Endothelial cell of umbilical vein (primary cell): ENCODE results near the gene SEMA4C. TPM values are rescaled to one million over a fixed set of nuclear protein-coding genes. Genes with fewer than 3 reads are reported as not detected.
A peak's percentile ranks its signal among the peaks of the same experiment; 100 is the strongest.

Source experiments
- BruUV-seq: library from RNA; stranded (reverse); fragments of 400-500 nt; replicated peaks from 2 replicates; lab custom pipeline; 2021; lab: Mats Ljungman, UMichigan
- CTCF ChIA-PET: fragments of 300-600, 350-600 bp; sonication (Branson Sonifier 250); formaldehyde crosslinking; loops from one replicate; lab custom pipeline; 2021; ENCODE audit warnings: antibody characterized with exemption, inconsistent platforms; lab: Charles Lee
- POLR2A ChIA-PET: fragments of 300-600, 350-600 bp; sonication (Branson Sonifier 250); formaldehyde crosslinking; loops from one replicate; lab custom pipeline; 2021; ENCODE audit warnings: antibody characterized with exemption, inconsistent platforms; lab: Charles Lee
- DNase-seq: peaks from one replicate; pipeline ENCODE4 v3.0.0-alpha.2; 2011; ENCODE audit warnings: low read depth, low spot score
- FAIRE-seq: peaks from 2 replicates; lab custom pipeline; 2011; peaks lifted over from hg19 to GRCh38; lab: Jason Lieb, UNC
- H2AFZ ChIP-seq: 2 replicates; pipeline ENCODE4 v1.6.0; 2012; ENCODE audit warnings: low read depth, low read length, control low read depth, inconsistent platforms
- H3K27ac ChIP-seq: 2 replicates; pipeline ENCODE4 v1.5.1; 2011; ENCODE audit warnings: low read depth, mild to moderate bottlenecking, control low read depth, low read length, moderate library complexity; ENCODE audit not compliant: insufficient read depth
- H3K27me3 ChIP-seq, 2 experiments: 2 replicates each; pipeline versions ENCODE4 v1.6.0 to v1.6.1; 2011; ENCODE audit warnings: low read length in 2 of 2, mixed read lengths in 1 of 2; ENCODE audit not compliant: control insufficient read depth in 2 of 2, insufficient read depth in 2 of 2
- H3K36me3 ChIP-seq, 2 experiments: 2 replicates in 1 of 2; 3 replicates in 1 of 2; pipeline ENCODE4 v1.5.1; 2011; ENCODE audit warnings: low read length in 2 of 2, mild to moderate bottlenecking in 1 of 2, moderate library complexity in 1 of 2; ENCODE audit not compliant: control insufficient read depth in 2 of 2, insufficient read depth in 2 of 2; ENCODE audit errors: extremely low read depth in 1 of 2
- H3K4me1 ChIP-seq: 3 replicates; pipeline ENCODE4 v1.5.1; 2011; ENCODE audit warnings: mild to moderate bottlenecking, low read length; ENCODE audit not compliant: control insufficient read depth, insufficient read depth; ENCODE audit errors: extremely low read depth
- H3K4me2 ChIP-seq: 2 replicates; pipeline ENCODE4 v1.6.1; 2011; ENCODE audit warnings: low read length, control low read depth, mixed read lengths; ENCODE audit not compliant: insufficient read depth
- H3K4me3 ChIP-seq, 3 experiments: fragments of 200-600 bp in 1 of 3; sonication (generic), shearing (Covaris generic) in 1 of 3; replicated peaks in 1 of 3; 2 replicates each; pipeline ENCODE4 v1.5.1; 2011 to 2016; ENCODE audit warnings: control low read depth in 3 of 3, low read length in 3 of 3, mild to moderate bottlenecking in 2 of 3, inconsistent platforms in 1 of 3, low read depth in 1 of 3, moderate library complexity in 1 of 3; ENCODE audit not compliant: insufficient read depth in 1 of 3
- H3K79me2 ChIP-seq: 2 replicates; pipeline ENCODE4 v1.6.0; 2012; ENCODE audit warnings: low read length, inconsistent platforms; ENCODE audit not compliant: control insufficient read depth, insufficient read depth
- H3K9ac ChIP-seq: replicated peaks from 2 replicates; pipeline ENCODE3; 2011; ENCODE audit warnings: low read length, control low read depth; ENCODE audit not compliant: insufficient read depth; ENCODE audit errors: extremely low read depth
- H3K9me1 ChIP-seq: replicated peaks from 3 replicates; pipeline ENCODE4 v1.6.0; 2011; ENCODE audit warnings: mild to moderate bottlenecking, low read length; ENCODE audit not compliant: control insufficient read depth, insufficient read depth; ENCODE audit errors: extremely low read depth
- H3K9me3 ChIP-seq: replicated peaks from 2 replicates; pipeline ENCODE4 v1.5.1; 2012; ENCODE audit warnings: low read length, inconsistent platforms; ENCODE audit not compliant: control insufficient read depth, insufficient read depth
- H4K20me1 ChIP-seq: replicated peaks from 2 replicates; pipeline ENCODE3; 2011; ENCODE audit warnings: mild to moderate bottlenecking, low read length; ENCODE audit not compliant: control insufficient read depth, insufficient read depth; ENCODE audit errors: extremely low read depth
- EZH2 ChIP-seq: IDR thresholded peaks from 2 replicates; pipeline ENCODE4 v1.6.1; 2012; ENCODE audit warnings: borderline replicate concordance, low read depth, mild to moderate bottlenecking, moderate library complexity, low read length, inconsistent platforms; ENCODE audit not compliant: severe bottlenecking
- FOS ChIP-seq: IDR thresholded peaks from 2 replicates; pipeline ENCODE4 v1.6.1; 2011; ENCODE audit warnings: mild to moderate bottlenecking, low read length, moderate library complexity, borderline replicate concordance; ENCODE audit not compliant: insufficient read depth
- GATA2 ChIP-seq: IDR thresholded peaks from 2 replicates; pipeline ENCODE4 v1.7.0; 2011; ENCODE audit warnings: low read depth, mild to moderate bottlenecking, moderate library complexity, mixed read lengths, low read length; ENCODE audit not compliant: insufficient read length, insufficient read depth
- JUN ChIP-seq: IDR thresholded peaks from 2 replicates; pipeline ENCODE4 v1.6.1; 2011; ENCODE audit warnings: borderline replicate concordance, low read depth; ENCODE audit not compliant: insufficient read length, insufficient read depth
- MYC ChIP-seq: IDR thresholded peaks from one replicate; pipeline ENCODE4 v1.6.1; 2011; ENCODE audit warnings: mild to moderate bottlenecking, low read depth, low read length
- POLR2A ChIP-seq: IDR thresholded peaks from 2 replicates; pipeline ENCODE4 v1.6.1; 2012; ENCODE audit warnings: low read depth, mild to moderate bottlenecking, control low read depth, low read length
- POLR2AphosphoS5 ChIP-seq: IDR thresholded peaks from 2 replicates; pipeline ENCODE4 v1.6.1; 2012; ENCODE audit warnings: low read depth, mild to moderate bottlenecking, control low read depth, low read length, moderate library complexity; ENCODE audit not compliant: insufficient read depth
- dilution Hi-C: fragments of 300-500 bp; cut with MboI; formaldehyde crosslinking; loops from one replicate; pipeline ENCODE4 v1.15.0; 2019; ENCODE audit warnings: low sequenced_read_pairs; ENCODE audit not compliant: extremely low pct_ligation_motif_present
- intact Hi-C: fragments of 100-400 bp; cut with micrococcal nuclease; formaldehyde crosslinking; loops from one replicate; pipeline ENCODE4 v1.10.0; 2022
- polyA plus RNA-seq, 4 experiments: library from polyadenylated mRNA; depleted of rRNA in 3 of 4; stranded (reverse) in 3 of 4; unstranded in 1 of 4; fragments of >200 nt; gene quantifications; 2 replicates each; pipeline versions ENCODE4 v1.2.1 to v1.2.3, GENCODE V29; 2011 to 2012; ENCODE audit warnings: missing spikeins in 1 of 4
- total RNA-seq: library from RNA; stranded (reverse); gene quantifications from 2 replicates; pipeline ENCODE4 v1.2.3, GENCODE V29; 2021
- TF ChIP-seq, protein P1 (sequence below), 2 donors: IDR thresholded peaks; 1 replicate in 1 of 2; 2 replicates in 1 of 2; pipeline ENCODE4 v1.5.1; 2011; ENCODE audit warnings: low read length in 2 of 2, mild to moderate bottlenecking in 2 of 2, moderate library complexity in 2 of 2, control low read depth in 1 of 2, inconsistent platforms in 1 of 2, low read depth in 1 of 2; ENCODE audit not compliant: insufficient read depth in 1 of 2; ENCODE audit errors: extremely low read depth in 1 of 2
- TF ChIP-seq, protein P2 (sequence below): IDR thresholded peaks from 2 replicates; pipeline ENCODE4 v1.6.1; 2011; ENCODE audit not compliant: insufficient read depth, insufficient read length

Gene SEMA4C
- total and polyA plus RNA-seq, 2 donors (not counting 3 experiments of a cell fraction or from before 2014, with no cell fraction given) = 16.4 to 17.3 TPM

DNA sequence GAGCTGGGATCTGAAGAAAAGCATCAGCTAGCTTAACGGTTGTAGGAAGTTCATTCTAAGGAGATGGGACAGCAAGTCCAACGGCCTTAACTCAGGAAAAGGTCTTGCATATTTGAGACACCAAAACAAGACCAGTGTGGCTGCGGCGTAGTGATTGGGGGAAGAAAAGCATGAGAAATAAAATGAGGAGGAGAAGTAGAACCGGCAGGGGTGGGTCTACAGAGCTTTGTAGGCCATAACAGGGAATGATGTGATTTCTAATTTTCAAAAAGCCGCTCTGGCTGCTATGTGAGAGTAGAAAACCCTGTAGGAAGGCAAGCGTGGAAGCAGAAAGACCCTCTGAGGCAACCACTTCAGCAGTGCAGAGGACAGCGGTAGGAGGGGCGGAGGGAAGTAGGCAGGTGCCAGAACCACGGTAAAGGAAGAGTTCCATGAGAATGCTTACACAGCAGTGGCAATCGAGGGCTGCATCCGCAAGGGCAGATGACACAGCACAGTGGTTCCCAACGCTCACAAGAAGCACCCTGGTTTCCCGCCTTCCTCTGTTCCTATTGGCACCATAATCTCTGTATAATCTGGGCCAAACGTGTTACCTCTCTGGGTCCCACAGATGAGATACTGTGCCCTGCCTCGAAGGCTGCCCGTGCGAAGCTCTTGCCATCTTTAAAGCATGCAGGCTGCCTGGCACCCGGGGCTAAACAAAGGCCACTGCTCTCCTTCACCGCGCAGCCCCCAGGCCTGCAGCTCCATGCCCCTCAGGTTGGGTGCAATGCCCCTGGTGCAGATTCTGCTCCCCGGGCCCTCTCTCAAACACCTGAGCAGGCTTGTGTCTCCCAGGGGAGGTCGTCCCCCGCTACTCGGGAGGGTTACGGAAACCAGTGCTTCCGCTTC lies 12.9 kb downstream of the SEMA4C start:
- H3K79me2 ChIP-seq = peaks cover 3% of the 10 kb centered on the region
- DNase-seq = peak; percentile 25
- no peaks in the 10 kb centered on the region for H4K20me1 ChIP-seq
- ChIA-PET POLR2A (interaction anchor here (1.0 to 1.9 kb wide), 4 partner anchors 12 to 255 kb away, joined by 3 to 6 read pairs (median 4); partner anchors contain the start of gene CNNM3), CTCF (interaction anchor here (0.6 to 4.3 kb wide), 25 partner anchors 10 to 255 kb away, joined by 3 to 81 read pairs (median 6); partner anchors contain the start of genes ANKRD36, CNNM3, CNNM4 and SEMA4C)
- peak overlapping the region; percentile 65 for H3K4me2 ChIP-seq
- TSS peak; percentile 22 for BruUV-seq
- TF ChIP-seq POLR2AphosphoS5 (no peak), JUN (no peak), EZH2 (no peak), MYC (no peak), GATA2 (no peak), POLR2A (no peak), FOS (no peak)
- TF ChIP-seq, protein P1, sequence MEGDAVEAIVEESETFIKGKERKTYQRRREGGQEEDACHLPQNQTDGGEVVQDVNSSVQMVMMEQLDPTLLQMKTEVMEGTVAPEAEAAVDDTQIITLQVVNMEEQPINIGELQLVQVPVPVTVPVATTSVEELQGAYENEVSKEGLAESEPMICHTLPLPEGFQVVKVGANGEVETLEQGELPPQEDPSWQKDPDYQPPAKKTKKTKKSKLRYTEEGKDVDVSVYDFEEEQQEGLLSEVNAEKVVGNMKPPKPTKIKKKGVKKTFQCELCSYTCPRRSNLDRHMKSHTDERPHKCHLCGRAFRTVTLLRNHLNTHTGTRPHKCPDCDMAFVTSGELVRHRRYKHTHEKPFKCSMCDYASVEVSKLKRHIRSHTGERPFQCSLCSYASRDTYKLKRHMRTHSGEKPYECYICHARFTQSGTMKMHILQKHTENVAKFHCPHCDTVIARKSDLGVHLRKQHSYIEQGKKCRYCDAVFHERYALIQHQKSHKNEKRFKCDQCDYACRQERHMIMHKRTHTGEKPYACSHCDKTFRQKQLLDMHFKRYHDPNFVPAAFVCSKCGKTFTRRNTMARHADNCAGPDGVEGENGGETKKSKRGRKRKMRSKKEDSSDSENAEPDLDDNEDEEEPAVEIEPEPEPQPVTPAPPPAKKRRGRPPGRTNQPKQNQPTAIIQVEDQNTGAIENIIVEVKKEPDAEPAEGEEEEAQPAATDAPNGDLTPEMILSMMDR (IDR thresholded peaks at IDR 0.05; ENCODE audit: extremely low read depth in 1 of 2, insufficient read depth in 1 of 2, low read depth in 1 of 2, low read length in 2 of 2) = no peak
- TF ChIP-seq, protein P2, sequence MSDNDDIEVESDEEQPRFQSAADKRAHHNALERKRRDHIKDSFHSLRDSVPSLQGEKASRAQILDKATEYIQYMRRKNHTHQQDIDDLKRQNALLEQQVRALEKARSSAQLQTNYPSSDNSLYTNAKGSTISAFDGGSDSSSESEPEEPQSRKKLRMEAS = no peak
- H3K9me1 ChIP-seq = no peaks in the 10 kb centered on the region
- H3K36me3 ChIP-seq = peaks cover 0 to 18% of the 10 kb centered on the region in 2 experiments
- H3K4me1 ChIP-seq = peaks cover 9% of the 10 kb centered on the region
- peak overlapping the region; percentile 10 to 53 (median 51) for H3K4me3 ChIP-seq
- H3K27ac ChIP-seq = peak overlapping the region; percentile 10
- intact Hi-C loops (no loop called here), dilution Hi-C loops (no loop called here)
- H2AFZ ChIP-seq = peak overlapping the region; percentile 84
- FAIRE-seq = peak; percentile 33
- H3K9ac ChIP-seq = peak overlapping the region; percentile 42
- H3K27me3 ChIP-seq = no peaks in the 10 kb centered on the region
- H3K9me3 ChIP-seq = no peaks in the 10 kb centered on the region
